ENCODE results near the gene OXLD1.

OXLD1 gene

DNA sequence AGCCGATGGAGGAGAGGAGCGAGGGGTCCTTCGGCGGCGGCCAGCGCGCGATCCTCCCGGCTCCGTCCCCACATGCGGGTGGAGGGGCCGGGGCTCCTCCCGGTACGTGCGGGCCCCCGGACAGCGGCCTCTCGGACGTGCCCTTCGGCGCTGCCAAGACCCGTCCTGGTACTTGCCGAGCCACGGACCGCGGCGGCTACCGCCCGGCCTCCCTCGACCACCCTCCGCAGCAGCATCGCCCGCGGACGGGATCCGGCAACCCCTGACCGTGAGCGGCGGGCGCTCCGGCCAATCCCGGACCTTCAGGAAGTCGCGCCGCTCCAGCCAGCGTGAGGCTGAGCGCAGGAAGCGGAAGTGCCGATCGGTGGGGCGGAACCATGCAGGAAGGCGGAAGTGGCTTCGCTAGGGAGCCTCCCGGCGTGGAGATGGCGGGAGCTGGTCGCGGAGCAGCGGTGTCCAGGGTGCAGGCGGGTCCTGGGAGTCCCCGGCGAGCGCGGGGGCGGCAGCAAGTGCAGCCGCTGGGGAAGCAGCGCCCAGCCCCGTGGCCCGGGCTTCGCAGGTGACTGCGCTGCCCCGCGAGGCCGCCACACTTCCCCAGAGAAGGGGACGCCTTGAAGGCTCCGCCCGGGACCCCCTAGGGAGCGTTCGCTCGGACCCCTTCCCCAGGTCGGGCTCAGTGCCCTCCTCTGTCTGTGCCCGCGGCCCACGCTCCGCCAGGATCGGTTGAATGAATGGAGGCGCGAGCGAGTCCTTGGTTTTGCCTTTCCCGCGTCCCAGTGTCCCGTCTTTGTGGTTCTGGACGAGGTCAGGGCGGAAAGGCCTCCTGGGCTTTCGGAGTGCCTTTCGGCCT lies at the start of gene OXLD1, which contains the start of gene CCDC137:
TSS of gene OXLD1 (minus strand) at position 264 of the 850 bp plus-strand sequence. CDS start at position 236, 28 bp downstream.
TSS of gene CCDC137 (plus strand) at position 396 of the 850 bp plus-strand sequence. CDS start at position 426, 30 bp downstream.
- DNase-seq, result peak; percentile 97
- TF ChIP-seq POLR2A (IDR thresholded peaks at IDR 0.05; ENCODE audit: low read length), result peak; percentile 97
- no peak for TF ChIP-seq GATA1 (IDR thresholded peaks at IDR 0.05; ENCODE audit: low read depth, low read length)

DNA sequence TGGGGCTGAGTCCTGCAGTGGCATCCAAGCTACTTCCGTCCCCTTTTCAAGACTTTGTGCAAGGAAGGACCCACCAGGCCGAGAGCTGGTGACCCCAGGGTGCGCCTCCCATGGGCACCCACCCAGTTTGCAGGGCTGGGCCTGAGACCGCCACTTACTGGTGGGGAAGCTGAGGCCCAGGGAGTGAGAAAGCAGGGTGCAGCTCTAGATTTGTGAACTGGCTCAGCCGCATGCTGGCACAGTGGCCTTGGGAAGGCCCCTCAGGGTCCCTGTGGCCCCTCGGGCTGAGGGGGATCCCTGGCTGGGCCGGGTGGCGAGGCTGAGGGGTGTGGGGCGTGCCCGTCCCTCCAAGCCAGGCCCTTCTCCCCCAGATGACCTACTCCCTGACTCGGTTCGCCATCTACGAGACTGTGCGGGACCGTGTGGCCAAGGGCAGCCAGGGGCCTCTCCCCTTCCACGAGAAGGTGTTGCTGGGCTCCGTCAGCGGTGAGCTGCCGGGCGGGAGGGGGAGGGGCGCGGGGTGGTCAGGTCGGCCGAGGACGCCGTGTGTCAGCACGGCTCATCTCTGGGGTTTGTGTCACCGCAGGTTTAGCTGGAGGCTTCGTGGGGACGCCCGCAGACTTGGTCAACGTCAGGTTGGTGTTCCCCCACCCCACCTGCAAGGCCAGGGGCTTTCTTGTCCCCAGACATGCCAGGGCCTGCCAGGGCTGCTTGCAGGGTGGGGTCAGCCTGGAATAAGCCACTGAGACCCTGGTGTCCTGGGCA lies 48.9 kb upstream of the OXLD1 start:
- no peak for TF ChIP-seq POLR2A (IDR thresholded peaks at IDR 0.05; ENCODE audit: low read length)
- TF ChIP-seq GATA1 (IDR thresholded peaks at IDR 0.05; ENCODE audit: low read depth, low read length), result no peak
- no peak for DNase-seq

DNA sequence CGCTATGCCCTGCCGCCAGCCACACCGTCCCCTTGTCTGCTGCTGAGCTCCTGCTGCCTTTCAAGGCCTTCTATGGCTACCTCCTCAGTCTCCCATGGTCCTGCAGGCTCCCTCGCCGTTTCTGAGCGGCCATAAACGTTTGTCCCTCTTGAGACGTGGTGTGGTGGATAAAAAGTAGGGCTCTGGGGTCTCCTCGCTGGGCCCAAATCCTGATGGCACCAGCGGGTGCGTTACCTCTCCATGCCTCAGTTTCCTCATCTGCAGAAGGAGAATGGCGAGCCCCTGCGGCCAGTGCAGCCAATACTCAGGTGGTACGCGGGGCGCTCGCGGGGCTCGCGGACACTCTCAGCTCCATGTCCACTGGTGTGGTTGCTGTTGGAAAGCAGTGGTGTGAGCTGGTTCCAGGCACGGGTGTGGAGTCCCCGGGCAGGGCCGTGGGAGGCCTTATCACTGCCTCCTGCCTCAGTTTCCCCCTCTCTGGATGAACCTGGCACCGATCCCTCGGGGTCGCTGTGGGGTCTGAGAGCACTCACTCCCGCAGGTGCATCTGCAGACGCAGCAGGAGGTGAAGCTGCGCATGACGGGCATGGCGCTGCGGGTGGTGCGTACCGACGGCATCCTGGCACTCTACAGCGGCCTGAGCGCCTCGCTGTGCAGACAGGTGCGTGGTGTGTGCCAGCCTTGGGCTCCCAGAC lies 48.2 kb upstream of the OXLD1 start:
- DNase-seq, result no peak
- TF ChIP-seq POLR2A (IDR thresholded peaks at IDR 0.05; ENCODE audit: low read length) (no peak), GATA1 (IDR thresholded peaks at IDR 0.05; ENCODE audit: low read depth, low read length) (no peak)

DNA sequence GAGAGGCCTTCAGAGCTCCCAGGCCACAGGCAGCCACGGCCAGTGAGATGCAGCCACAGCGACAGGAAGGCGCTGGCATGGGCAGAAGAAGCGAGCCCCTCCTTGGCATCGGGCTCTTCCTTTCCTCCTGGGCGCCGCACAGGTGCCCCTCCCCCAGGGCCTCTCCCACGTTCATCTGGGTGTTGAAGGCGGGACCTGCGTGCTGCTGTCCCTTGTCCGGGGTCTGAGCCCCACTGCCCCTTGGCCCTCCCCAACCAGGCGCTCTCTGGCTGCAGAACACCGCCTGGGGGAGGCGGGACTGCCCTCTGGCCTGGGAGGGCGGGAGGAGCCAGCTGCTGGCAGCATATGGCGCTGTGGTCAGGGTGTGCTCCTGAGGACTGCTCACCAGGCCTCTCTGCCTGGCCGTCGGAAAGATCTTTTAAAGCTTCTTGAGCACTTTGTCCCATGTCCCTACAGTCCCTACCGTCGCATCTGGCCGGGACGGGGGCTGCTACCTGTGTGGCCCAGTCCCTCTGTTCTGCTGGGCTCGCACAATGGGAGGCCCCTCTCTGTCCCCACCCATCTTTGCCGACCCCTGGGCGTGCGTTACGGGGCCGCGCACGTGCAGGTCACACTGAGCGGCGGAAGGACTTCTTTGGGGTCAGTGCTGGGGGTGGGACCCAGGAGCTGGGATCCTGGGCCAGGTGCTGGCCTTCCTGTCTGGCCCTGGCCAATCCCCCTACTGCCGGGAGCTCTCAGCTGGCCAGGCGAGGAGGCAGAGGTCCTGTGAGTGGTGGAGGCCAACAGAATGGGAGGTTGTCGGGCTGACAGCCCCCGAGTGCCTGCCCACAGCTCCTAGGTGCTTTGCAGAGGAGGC lies 47.4 kb upstream of the OXLD1 start:
- TF ChIP-seq POLR2A (IDR thresholded peaks at IDR 0.05; ENCODE audit: low read length) (no peak), GATA1 (IDR thresholded peaks at IDR 0.05; ENCODE audit: low read depth, low read length) (no peak)
- DNase-seq, result peak; percentile 29 to 54

DNA sequence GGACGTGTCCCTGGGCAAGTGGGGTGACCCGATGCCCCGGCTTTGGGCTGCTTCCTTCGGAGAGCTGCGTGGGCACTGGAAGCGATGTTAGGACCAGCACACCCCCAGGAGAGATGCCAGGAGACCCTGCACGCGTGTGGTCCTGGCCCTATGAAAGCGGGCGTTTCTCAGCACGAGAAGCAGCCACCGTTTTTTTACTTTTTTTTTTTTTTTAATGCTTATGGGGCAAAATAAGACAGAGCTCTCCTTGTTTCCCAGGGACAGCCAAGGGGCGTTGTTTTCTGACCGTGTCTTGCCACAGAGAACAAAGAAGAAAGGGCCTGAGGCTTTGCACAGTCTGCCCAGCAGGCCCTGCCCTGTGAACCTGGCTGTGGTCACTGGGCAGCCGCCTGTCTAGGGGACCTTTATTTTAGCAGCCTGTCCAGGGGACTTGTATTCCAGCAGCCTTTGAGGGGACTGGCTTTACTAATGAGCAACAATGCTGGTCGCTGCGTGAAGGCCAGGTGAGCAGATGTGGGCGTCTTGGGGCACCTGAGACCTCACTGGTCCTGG lies 46.7 kb upstream of the OXLD1 start:
- peak in 1 of 2 experiments; percentile 36 for DNase-seq
- TF ChIP-seq GATA1 (IDR thresholded peaks at IDR 0.05; ENCODE audit: low read depth, low read length) (no peak), POLR2A (IDR thresholded peaks at IDR 0.05; ENCODE audit: low read length) (no peak)

DNA sequence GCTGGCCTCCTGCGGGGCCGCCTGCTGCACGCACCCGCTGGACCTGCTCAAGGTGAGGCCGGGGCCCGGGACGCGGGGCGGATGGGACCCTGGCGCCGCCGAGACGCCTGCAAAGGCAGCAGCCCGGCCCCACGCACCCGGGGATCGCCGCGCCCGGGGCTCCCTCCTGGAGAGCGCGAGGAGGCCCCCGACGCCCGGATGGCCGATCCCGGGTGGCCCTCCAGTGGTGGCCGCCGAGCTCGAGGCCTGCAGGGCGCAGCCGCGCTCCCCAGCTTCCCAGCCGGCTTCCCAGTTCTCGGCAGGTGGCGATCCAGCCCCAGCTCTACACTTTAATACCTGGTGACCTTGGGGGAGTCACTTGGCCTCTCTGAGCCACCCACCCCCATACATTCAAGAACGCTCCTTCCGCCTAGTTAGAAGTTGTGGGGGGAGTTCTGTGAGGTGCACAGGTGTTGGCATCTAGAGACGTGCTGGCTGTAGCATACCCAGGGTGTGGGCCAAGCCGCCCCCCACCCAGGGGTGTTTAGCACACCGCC lies 46.1 kb upstream of the OXLD1 start:
- TF ChIP-seq POLR2A (IDR thresholded peaks at IDR 0.05; ENCODE audit: low read length) (no peak), GATA1 (IDR thresholded peaks at IDR 0.05; ENCODE audit: low read depth, low read length) (no peak)
- peak; percentile 65 to 71 for DNase-seq

DNA sequence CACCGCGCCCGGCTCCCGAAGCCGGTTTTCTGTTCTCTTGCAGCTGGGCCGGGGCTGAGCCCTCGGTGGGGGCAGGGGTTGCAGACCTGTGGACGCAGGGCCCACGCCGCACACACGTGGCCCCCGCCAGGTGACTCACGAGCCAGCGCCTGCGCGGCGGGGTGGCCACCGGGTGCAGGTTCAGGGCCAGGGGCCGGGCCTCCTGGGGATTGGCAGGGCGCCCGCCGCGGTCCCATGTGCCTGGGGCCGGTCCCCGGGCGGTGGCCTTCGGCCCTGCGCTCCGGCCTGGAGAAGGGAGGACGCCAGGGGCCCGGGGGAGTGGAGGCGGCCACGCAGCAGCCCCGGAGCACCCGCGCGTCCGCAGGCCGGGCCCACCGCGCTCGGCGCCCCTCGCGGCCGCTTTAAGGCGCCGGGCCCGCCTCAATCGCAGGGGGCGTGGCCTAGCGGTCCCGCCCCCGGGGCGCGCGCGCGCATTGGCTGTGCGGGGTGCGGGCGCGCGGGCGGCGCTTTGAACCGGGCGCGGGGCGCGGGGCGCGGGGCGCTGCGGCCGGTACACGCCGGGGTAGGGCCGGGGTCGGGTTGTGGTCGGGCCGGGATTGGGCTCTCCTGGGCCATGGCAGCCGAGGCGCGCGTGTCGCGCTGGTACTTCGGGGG lies 45.5 kb upstream of the OXLD1 start, which contains the start of gene SLC25A10:
TSS of gene SLC25A10 (plus strand) at position 471 of the 654 bp plus-strand sequence. CDS start at position 614, 143 bp downstream.
- DNase-seq, result peak; percentile 88 to 92
- TF ChIP-seq GATA1 (IDR thresholded peaks at IDR 0.05; ENCODE audit: low read depth, low read length) (no peak), POLR2A (IDR thresholded peaks at IDR 0.05; ENCODE audit: low read length) (no peak)

DNA sequence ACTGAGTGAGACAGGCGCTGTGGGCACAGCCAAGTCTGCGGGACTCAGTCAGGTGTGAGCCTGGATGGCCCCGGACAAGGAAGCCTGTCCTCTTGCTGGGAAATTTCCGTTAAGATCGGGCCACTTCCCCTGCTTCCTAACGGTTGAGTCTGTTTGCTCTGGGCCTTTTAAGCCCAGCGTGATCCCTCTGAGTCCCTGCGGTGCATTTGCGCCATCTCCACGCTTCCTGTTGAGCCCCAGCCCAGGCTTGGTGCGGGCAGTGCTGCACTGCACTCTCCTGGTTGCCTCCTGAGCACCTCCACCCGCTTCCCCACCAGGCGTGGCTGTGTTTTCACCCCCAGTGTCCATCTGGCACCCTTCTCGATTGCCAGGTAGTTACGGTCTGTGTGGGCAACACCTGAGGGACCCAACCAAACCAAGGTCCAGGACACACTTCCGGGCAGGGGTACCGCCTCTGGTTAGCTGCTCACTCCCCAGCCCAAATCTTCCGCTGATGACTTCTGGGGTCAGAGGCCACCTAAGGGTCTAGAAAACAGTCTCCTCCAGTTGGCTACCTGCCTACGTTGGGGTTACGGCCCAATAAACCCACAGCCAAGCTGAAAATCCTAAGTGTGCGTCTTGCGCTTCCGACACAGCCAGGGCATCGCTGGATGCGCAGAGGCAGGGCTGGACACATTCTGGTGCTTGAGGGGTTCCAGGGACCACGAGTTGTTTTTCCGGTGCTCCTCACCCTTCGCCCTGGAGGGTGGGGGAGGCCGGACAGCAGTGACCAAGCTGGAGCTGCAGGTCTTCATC lies 44.3 kb upstream of the OXLD1 start:
- DNase-seq, result no peak

DNA sequence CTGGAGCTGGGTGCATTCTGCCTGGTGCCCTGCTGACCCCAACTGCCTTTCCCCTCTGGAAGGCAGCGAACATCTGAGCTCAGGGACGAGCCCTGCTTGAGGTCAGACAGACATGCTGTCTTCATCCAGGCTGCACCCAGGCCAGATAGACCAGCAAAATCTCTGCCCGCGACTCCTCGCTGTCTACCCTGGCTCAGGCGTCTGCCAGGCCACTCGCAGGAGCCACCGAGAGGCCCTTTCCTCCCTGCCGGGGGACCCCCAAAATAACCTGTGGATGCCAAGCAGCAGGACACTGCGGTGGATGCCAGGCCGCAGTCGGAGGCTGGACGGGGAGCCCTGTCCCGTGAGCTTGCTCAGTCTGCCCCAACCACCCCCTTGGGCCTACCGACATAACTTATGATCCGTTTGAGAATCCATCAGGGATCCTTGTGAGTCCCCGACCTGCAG lies 42.4 kb upstream of the OXLD1 start:
- no peak for DNase-seq
- TF ChIP-seq POLR2A (IDR thresholded peaks at IDR 0.05; ENCODE audit: low read length) (no peak), GATA1 (IDR thresholded peaks at IDR 0.05; ENCODE audit: low read depth, low read length) (no peak)

More for the DNA sequence above, 44.3 kb upstream of the OXLD1 start:
- TF ChIP-seq POLR2A (IDR thresholded peaks at IDR 0.05; ENCODE audit: low read length) (peak; percentile 34), GATA1 (IDR thresholded peaks at IDR 0.05; ENCODE audit: low read depth, low read length) (no peak)

DNA sequence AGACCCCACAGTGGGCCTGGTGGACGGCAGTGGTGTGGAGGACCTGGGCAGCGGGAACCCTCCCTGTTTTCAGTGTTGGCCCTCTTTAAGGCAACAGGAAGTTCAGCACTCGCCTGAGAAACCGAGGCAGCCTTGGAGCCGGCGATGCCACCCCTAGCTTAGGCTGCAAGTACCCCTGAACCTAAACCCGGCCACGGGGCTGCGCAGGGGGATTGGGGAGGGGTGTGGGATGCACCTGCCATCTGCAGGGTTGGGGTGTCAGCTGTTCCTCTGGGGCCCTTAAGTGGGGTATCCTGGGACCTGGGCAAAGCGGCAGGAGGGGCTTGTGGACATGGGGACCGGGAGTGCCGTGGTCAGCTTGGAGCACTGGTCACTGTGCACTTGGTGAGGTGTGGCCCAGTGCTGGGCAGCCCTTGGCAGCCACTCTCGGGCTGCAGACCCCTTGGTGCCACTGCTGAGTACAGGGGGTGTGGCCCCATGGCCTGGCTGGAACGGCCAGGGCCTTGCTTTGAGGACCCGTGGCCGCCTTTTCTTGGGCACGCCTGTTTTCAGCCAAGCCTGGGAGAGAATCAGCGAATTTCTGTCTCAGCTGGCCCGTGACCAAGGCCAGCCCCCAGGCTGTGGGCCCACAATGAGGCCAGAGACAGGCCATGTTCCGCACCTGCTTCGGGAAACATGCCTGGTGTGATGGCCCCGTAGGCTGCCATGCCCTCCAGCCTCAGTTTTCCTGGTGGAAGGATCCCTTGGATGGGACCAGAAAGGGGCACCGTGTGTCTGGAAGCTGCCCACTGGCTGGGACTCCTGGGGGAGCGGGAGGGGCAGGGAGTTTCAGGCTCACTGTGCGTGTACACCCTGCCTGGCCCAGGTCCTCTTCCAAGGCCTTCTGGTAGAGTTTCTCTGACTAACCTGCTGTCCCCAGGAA lies 41.6 kb upstream of the OXLD1 start:
- DNase-seq, result no peak
- TF ChIP-seq POLR2A (IDR thresholded peaks at IDR 0.05; ENCODE audit: low read length) (no peak), GATA1 (IDR thresholded peaks at IDR 0.05; ENCODE audit: low read depth, low read length) (no peak)
